ENCODE data around the gene PRKCQ. TPM values are rescaled to one million over a fixed set of nuclear protein-coding genes. Genes with fewer than 3 reads are reported as not detected.

Gene PRKCQ
- total and polyA plus RNA-seq, 2 of the 13 experiments (the other 11 are each of a cell fraction or from before 2014, with no cell fraction given), result 0.13 to 0.35 TPM

- H4K20me1 ChIP-seq (ENCODE audit: insufficient read depth, low read length), result no peaks in the 10 kb centered on the region
- H3K4me3 ChIP-seq (replicated peaks in 1 of 3; ENCODE audit: insufficient read depth in 1 of 3, low read depth in 2 of 3, low read length in 3 of 3), result no peak overlapping the region
- CTCF ChIA-PET (ENCODE audit: low intra/inter-chr PET ratio, low total read pairs), result no interaction called here
- ATAC-seq (no peak), FAIRE-seq (no peak), DNase-seq (ENCODE audit: low spot score) (no peak)
- 69% methylated on average over 3 of the region's 3 CpGs for WGBS (ENCODE audit: low lambda C conversion rate)
- no peaks in the 10 kb centered on the region for H3K9me3 ChIP-seq (ENCODE audit: low read length)
- no peak overlapping the region for H3K27ac ChIP-seq (ENCODE audit: extremely low read length, insufficient read depth, low read length)
- no peaks in the 10 kb centered on the region for H3K4me1 ChIP-seq (ENCODE audit: insufficient read depth, low read length)
- H3K9ac ChIP-seq (ENCODE audit: insufficient read depth, low read depth, low read length), result no peak overlapping the region
- H3K4me2 ChIP-seq (ENCODE audit: low read depth, low read length), result no peak overlapping the region
- in situ Hi-C loops (cut with HindIII; ENCODE audit: extremely low pct_ligation_motif_present, low pct_unique_long_range_greater_than_20kb), result no loop called here
- H3K27me3 ChIP-seq (ENCODE audit: control insufficient read depth in 1 of 2, insufficient read depth in 2 of 2, low read length in 2 of 2), result no peaks in the 10 kb centered on the region
- no peak overlapping the region for H2AFZ ChIP-seq (ENCODE audit: low read length)
- intact Hi-C loops (cut with micrococcal nuclease; ENCODE audit: unreplicated experiment), result no loop called here
- POLR2A ChIA-PET, result no interaction called here
- no peaks in the 10 kb centered on the region for H3K79me2 ChIP-seq (ENCODE audit: insufficient read depth, low read length)
- H3K36me3 ChIP-seq (replicated peaks in 1 of 2; ENCODE audit: control insufficient read depth in 1 of 2, insufficient read depth in 2 of 2, low read length in 2 of 2), result no peaks in the 10 kb centered on the region
- BruUV-seq (replicated peaks), result no TSS peak
- TF ChIP-seq STAT5B (CRISPR knock-in tag; IDR thresholded peaks at IDR 0.05), result no peak
- TF ChIP-seq, protein P1, sequence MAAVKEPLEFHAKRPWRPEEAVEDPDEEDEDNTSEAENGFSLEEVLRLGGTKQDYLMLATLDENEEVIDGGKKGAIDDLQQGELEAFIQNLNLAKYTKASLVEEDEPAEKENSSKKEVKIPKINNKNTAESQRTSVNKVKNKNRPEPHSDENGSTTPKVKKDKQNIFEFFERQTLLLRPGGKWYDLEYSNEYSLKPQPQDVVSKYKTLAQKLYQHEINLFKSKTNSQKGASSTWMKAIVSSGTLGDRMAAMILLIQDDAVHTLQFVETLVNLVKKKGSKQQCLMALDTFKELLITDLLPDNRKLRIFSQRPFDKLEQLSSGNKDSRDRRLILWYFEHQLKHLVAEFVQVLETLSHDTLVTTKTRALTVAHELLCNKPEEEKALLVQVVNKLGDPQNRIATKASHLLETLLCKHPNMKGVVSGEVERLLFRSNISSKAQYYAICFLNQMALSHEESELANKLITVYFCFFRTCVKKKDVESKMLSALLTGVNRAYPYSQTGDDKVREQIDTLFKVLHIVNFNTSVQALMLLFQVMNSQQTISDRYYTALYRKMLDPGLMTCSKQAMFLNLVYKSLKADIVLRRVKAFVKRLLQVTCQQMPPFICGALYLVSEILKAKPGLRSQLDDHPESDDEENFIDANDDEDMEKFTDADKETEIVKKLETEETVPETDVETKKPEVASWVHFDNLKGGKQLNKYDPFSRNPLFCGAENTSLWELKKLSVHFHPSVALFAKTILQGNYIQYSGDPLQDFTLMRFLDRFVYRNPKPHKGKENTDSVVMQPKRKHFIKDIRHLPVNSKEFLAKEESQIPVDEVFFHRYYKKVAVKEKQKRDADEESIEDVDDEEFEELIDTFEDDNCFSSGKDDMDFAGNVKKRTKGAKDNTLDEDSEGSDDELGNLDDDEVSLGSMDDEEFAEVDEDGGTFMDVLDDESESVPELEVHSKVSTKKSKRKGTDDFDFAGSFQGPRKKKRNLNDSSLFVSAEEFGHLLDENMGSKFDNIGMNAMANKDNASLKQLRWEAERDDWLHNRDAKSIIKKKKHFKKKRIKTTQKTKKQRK (IDR thresholded peaks at IDR 0.05; ENCODE audit: low read length), result no peak
- no peak for TF ChIP-seq ZNF570 (CRISPR knock-in tag; IDR thresholded peaks at IDR 0.05; ENCODE audit: borderline replicate concordance)
- TF ChIP-seq ISX (CRISPR knock-in tag; conservative IDR thresholded peaks at IDR 0.05), result no peak
- no peak for TF ChIP-seq ZNF281 (CRISPR knock-in tag; IDR thresholded peaks at IDR 0.05; ENCODE audit: borderline replicate concordance)
- TF ChIP-seq ATRX (CRISPR knock-in tag; IDR thresholded peaks at IDR 0.05; ENCODE audit: borderline replicate concordance), result no peak
- TF ChIP-seq PHF21A (CRISPR knock-in tag; IDR thresholded peaks at IDR 0.05), result no peak
- TF ChIP-seq, protein P2, sequence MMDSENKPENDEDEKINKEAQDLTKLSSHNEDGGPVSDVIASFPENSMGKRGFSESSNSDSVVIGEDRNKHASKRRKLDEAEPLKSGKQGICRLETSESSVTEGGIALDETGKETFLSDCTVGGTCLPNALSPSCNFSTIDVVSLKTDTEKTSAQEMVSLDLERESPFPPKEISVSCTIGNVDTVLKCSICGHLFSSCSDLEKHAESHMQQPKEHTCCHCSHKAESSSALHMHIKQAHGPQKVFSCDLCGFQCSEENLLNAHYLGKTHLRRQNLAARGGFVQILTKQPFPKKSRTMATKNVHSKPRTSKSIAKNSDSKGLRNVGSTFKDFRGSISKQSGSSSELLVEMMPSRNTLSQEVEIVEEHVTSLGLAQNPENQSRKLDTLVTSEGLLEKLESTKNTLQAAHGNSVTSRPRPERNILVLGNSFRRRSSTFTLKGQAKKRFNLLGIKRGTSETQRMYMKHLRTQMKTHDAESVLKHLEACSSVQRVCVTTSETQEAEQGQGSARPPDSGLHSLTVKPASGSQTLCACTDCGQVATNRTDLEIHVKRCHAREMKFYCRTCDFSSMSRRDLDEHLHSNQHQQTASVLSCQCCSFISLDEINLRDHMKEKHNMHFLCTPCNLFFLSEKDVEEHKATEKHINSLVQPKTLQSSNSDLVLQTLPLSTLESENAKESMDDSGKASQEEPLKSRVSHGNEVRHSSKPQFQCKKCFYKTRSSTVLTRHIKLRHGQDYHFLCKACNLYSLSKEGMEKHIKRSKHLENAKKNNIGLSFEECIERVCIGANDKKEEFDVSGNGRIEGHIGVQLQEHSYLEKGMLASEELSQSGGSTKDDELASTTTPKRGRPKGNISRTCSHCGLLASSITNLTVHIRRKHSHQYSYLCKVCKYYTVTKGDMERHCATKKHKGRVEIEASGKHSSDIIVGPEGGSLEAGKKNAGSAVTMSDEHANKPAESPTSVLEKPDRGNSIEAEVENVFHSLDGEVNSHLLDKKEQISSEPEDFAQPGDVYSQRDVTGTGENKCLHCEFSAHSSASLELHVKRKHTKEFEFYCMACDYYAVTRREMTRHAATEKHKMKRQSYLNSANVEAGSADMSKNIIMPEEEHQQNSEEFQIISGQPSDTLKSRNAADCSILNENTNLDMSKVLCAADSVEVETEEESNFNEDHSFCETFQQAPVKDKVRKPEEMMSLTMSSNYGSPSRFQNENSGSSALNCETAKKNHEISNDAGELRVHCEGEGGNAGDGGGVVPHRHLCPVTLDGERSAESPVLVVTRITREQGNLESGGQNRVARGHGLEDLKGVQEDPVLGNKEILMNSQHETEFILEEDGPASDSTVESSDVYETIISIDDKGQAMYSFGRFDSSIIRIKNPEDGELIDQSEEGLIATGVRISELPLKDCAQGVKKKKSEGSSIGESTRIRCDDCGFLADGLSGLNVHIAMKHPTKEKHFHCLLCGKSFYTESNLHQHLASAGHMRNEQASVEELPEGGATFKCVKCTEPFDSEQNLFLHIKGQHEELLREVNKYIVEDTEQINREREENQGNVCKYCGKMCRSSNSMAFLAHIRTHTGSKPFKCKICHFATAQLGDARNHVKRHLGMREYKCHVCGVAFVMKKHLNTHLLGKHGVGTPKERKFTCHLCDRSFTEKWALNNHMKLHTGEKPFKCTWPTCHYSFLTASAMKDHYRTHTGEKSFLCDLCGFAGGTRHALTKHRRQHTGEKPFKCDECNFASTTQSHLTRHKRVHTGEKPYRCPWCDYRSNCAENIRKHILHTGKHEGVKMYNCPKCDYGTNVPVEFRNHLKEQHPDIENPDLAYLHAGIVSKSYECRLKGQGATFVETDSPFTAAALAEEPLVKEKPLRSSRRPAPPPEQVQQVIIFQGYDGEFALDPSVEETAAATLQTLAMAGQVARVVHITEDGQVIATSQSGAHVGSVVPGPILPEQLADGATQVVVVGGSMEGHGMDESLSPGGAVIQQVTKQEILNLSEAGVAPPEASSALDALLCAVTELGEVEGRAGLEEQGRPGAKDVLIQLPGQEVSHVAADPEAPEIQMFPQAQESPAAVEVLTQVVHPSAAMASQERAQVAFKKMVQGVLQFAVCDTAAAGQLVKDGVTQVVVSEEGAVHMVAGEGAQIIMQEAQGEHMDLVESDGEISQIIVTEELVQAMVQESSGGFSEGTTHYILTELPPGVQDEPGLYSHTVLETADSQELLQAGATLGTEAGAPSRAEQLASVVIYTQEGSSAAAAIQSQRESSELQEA (CRISPR knock-in tag; IDR thresholded peaks at IDR 0.05; ENCODE audit: not compliant biosample characterization), result no peak
- TF ChIP-seq ZNF749 (CRISPR knock-in tag; IDR thresholded peaks at IDR 0.05; ENCODE audit: borderline replicate concordance), result no peak
- TF ChIP-seq PHF8 (CRISPR knock-in tag; IDR thresholded peaks at IDR 0.05), result no peak
- TF ChIP-seq ARNTL (CRISPR knock-in tag; IDR thresholded peaks at IDR 0.05), result no peak
These were observed 8.8 kb upstream of the PRKCQ start for GRCh38 chr10:6588845-6589244.

All from HepG2 (cell line).